GM23338 (cell line): Measurements from ENCODE around the gene STK39.

Source experiments
- CREB1 ChIP-seq: fragments of 250-450 bp; sonication (Bioruptor Pico); IDR thresholded peaks from 2 replicates; pipeline ENCODE4 v1.5.0; 2020; ENCODE audit warnings: low read depth, mild to moderate bottlenecking, moderate library complexity
- EZH2 ChIP-seq: fragments of 200-600 bp; sonication (generic); IDR thresholded peaks from one replicate; pipeline ENCODE4 v1.8.0; 2017; ENCODE audit warnings: antibody characterized with exemption, mild to moderate bottlenecking, low read depth; ENCODE audit not compliant: unreplicated experiment
- EZH2phosphoT487 ChIP-seq: fragments of 200-600 bp; sonication (generic); IDR thresholded peaks from one replicate; pipeline ENCODE4 v1.8.1; 2018; ENCODE audit warnings: antibody characterized with exemption; ENCODE audit not compliant: unreplicated experiment
- POLR2AphosphoS5 ChIP-seq: IDR thresholded peaks from 2 replicates; pipeline ENCODE4 v1.6.1; 2016; ENCODE audit warnings: antibody characterized with exemption, low read depth
- TF ChIP-seq, protein P1 (sequence below), 2 experiments: fragments of 200-600 bp in 1 of 2; sonication (generic) in 1 of 2; conservative IDR thresholded peaks; 2 replicates each; pipeline versions ENCODE4 v1.5.1 to v1.6.1; 2016 to 2017; ENCODE audit warnings: antibody characterized with exemption in 2 of 2, low read depth in 2 of 2, mild to moderate bottlenecking in 2 of 2, moderate library complexity in 1 of 2
- TF ChIP-seq, protein P2 (sequence below): IDR thresholded peaks from 2 replicates; pipeline ENCODE4 v1.6.1; 2016; ENCODE audit warnings: antibody characterized with exemption
- TF ChIP-seq, protein P3 (sequence below): IDR thresholded peaks from one replicate; pipeline ENCODE4 v1.6.1; 2018; ENCODE audit warnings: antibody characterized with exemption; ENCODE audit not compliant: unreplicated experiment

DNA sequence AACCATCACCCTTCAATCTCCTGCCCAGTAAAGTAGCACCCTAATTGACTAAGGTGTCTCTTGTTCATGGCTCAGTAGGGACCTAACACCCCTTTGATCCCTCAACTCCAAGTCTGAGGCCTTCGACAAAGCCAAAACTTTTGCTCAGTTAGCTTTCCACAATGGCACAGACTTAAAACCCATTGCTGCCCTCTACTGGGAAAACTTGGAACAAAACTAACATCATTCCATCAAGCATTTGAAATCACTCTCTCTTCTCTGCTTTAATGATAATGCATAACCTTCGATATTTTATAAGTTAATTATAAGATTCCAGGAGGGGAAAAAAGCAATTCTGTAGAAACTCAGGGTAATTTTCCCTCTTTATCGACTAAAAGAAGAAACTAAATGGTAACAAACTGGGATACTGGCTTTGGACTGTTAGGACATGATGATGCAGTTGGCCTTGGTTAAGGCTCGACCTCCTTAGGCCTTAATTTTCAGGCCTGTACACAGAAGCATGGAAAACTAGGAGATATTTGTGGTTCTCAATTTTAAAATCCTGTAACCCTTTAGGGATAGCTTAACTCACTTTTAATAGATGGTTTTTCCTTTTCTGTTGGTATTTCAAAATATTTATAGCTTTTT is 127.8 kb downstream of the STK39 start:
- TF ChIP-seq, protein P1, sequence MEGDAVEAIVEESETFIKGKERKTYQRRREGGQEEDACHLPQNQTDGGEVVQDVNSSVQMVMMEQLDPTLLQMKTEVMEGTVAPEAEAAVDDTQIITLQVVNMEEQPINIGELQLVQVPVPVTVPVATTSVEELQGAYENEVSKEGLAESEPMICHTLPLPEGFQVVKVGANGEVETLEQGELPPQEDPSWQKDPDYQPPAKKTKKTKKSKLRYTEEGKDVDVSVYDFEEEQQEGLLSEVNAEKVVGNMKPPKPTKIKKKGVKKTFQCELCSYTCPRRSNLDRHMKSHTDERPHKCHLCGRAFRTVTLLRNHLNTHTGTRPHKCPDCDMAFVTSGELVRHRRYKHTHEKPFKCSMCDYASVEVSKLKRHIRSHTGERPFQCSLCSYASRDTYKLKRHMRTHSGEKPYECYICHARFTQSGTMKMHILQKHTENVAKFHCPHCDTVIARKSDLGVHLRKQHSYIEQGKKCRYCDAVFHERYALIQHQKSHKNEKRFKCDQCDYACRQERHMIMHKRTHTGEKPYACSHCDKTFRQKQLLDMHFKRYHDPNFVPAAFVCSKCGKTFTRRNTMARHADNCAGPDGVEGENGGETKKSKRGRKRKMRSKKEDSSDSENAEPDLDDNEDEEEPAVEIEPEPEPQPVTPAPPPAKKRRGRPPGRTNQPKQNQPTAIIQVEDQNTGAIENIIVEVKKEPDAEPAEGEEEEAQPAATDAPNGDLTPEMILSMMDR (conservative IDR thresholded peaks at IDR 0.05; ENCODE audit: low read depth in 2 of 2), result peak; percentile 70 to 75
- TF ChIP-seq POLR2AphosphoS5 (no peak), EZH2phosphoT487 (no peak), CREB1 (CRISPR knock-in tag) (no peak), EZH2 (no peak)
- TF ChIP-seq, protein P2, sequence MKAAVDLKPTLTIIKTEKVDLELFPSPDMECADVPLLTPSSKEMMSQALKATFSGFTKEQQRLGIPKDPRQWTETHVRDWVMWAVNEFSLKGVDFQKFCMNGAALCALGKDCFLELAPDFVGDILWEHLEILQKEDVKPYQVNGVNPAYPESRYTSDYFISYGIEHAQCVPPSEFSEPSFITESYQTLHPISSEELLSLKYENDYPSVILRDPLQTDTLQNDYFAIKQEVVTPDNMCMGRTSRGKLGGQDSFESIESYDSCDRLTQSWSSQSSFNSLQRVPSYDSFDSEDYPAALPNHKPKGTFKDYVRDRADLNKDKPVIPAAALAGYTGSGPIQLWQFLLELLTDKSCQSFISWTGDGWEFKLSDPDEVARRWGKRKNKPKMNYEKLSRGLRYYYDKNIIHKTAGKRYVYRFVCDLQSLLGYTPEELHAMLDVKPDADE, result no peak
- TF ChIP-seq, protein P3, sequence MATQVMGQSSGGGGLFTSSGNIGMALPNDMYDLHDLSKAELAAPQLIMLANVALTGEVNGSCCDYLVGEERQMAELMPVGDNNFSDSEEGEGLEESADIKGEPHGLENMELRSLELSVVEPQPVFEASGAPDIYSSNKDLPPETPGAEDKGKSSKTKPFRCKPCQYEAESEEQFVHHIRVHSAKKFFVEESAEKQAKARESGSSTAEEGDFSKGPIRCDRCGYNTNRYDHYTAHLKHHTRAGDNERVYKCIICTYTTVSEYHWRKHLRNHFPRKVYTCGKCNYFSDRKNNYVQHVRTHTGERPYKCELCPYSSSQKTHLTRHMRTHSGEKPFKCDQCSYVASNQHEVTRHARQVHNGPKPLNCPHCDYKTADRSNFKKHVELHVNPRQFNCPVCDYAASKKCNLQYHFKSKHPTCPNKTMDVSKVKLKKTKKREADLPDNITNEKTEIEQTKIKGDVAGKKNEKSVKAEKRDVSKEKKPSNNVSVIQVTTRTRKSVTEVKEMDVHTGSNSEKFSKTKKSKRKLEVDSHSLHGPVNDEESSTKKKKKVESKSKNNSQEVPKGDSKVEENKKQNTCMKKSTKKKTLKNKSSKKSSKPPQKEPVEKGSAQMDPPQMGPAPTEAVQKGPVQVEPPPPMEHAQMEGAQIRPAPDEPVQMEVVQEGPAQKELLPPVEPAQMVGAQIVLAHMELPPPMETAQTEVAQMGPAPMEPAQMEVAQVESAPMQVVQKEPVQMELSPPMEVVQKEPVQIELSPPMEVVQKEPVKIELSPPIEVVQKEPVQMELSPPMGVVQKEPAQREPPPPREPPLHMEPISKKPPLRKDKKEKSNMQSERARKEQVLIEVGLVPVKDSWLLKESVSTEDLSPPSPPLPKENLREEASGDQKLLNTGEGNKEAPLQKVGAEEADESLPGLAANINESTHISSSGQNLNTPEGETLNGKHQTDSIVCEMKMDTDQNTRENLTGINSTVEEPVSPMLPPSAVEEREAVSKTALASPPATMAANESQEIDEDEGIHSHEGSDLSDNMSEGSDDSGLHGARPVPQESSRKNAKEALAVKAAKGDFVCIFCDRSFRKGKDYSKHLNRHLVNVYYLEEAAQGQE, result no peak
